Sigmoid colon (tissue), 4 donors: ENCODE data around the gene DEGS2.

Experiments used
- CTCF ChIP-seq, 4 experiments: fragments of 450-650 bp in 3 of 4; fragments of 200-600 bp in 1 of 4; IDR thresholded peaks; one replicate each; pipeline ENCODE4 v1.5.1; 2016 to 2019; ENCODE audit warnings: antibody characterized with exemption in 4 of 4, mild to moderate bottlenecking in 3 of 4, moderate library complexity in 2 of 4
- EP300 ChIP-seq, 4 donors: sonication (generic); formaldehyde crosslinking; IDR thresholded peaks; one replicate each; pipeline ENCODE4 v1.6.1; 2017; ENCODE audit warnings: antibody characterized with exemption in 4 of 4
- POLR2A ChIP-seq, 2 donors: fragments of 450-650 bp; IDR thresholded peaks; one replicate each; pipeline ENCODE4 v1.6.1; 2016; ENCODE audit warnings: antibody characterized with exemption in 2 of 2, mild to moderate bottlenecking in 2 of 2, moderate library complexity in 2 of 2
- POLR2AphosphoS5 ChIP-seq, 4 donors: sonication (generic); formaldehyde crosslinking; IDR thresholded peaks; one replicate each; pipeline ENCODE4 v1.6.1; 2017; ENCODE audit warnings: antibody characterized with exemption in 4 of 4

GRCh38 chr14:100200311-100200710 is 40.9 kb upstream of the DEGS2 start:
- TF ChIP-seq CTCF (IDR thresholded peaks at IDR 0.05): no peak
- no peak for TF ChIP-seq POLR2AphosphoS5 (IDR thresholded peaks at IDR 0.05)
- TF ChIP-seq EP300 (IDR thresholded peaks at IDR 0.05): no peak
- TF ChIP-seq POLR2A (IDR thresholded peaks at IDR 0.05): no peak
